ENCODE data around the gene CCNC.

The CCNC gene

GRCh38 chr6:99547526-99547925 is 20.9 kb downstream of the CCNC start:
- Histone ChIP-seq H4K20me1 (ENCODE audit: insufficient read depth, low read length, poor library complexity, severe bottlenecking) (no peaks in the 10 kb centered on the region), H3K9ac (ENCODE audit: low read depth, low read length, poor library complexity, severe bottlenecking) (no peak overlapping the region), H3K9me2 (replicated peaks; ENCODE audit: low read depth, low read length) (no peaks in the 10 kb centered on the region), H3K4me3 (ENCODE audit: low read length, poor library complexity, severe bottlenecking) (no peak overlapping the region), H3K4me1 (ENCODE audit: insufficient read depth, low read length, poor library complexity, severe bottlenecking) (no peaks in the 10 kb centered on the region), H2AFZ (ENCODE audit: low read length) (no peak overlapping the region), H3K4me2 (ENCODE audit: low read depth, low read length, poor library complexity, severe bottlenecking) (no peak overlapping the region), H3K27me3 (ENCODE audit: insufficient read depth, low read length, poor library complexity, severe bottlenecking) (no peaks in the 10 kb centered on the region), H3F3A (ENCODE audit: low read depth) (no peaks in the 10 kb centered on the region), H3K9me3 (ENCODE audit: insufficient read depth, low read depth, low read length) (no peaks in the 10 kb centered on the region), H3K36me3 (ENCODE audit: insufficient read depth, low read length) (no peaks in the 10 kb centered on the region), H3K79me2 (ENCODE audit: insufficient read depth, low read length) (no peaks in the 10 kb centered on the region)
- no peak for TF ChIP-seq CTCF (conservative IDR thresholded peaks at IDR 0.05; ENCODE audit: low read length)
- no peak for TF ChIP-seq EZH2phosphoT487 (IDR thresholded peaks at IDR 0.05; ENCODE audit: borderline replicate concordance)

GRCh38 chr6:99545442-99545841 is 23.0 kb downstream of the CCNC start:
- no peaks in the 10 kb centered on the region for H3K9me2 ChIP-seq (replicated peaks; ENCODE audit: low read depth, low read length)
- H3K36me3 ChIP-seq (ENCODE audit: insufficient read depth, low read length), result no peaks in the 10 kb centered on the region
- TF ChIP-seq EZH2phosphoT487 (IDR thresholded peaks at IDR 0.05; ENCODE audit: borderline replicate concordance) (no peak), CTCF (conservative IDR thresholded peaks at IDR 0.05; ENCODE audit: low read length) (no peak)
- no peak overlapping the region for H3K4me2 ChIP-seq (ENCODE audit: low read depth, low read length, poor library complexity, severe bottlenecking)
- H2AFZ ChIP-seq (ENCODE audit: low read length), result no peak overlapping the region
- no peak overlapping the region for H3K9ac ChIP-seq (ENCODE audit: low read depth, low read length, poor library complexity, severe bottlenecking)
- H3K79me2 ChIP-seq (ENCODE audit: insufficient read depth, low read length), result no peaks in the 10 kb centered on the region
- H3K4me3 ChIP-seq (ENCODE audit: low read length, poor library complexity, severe bottlenecking), result no peak overlapping the region
- H3K27me3 ChIP-seq (ENCODE audit: insufficient read depth, low read length, poor library complexity, severe bottlenecking), result no peaks in the 10 kb centered on the region
- H3F3A ChIP-seq (ENCODE audit: low read depth), result no peaks in the 10 kb centered on the region
- no peaks in the 10 kb centered on the region for H4K20me1 ChIP-seq (ENCODE audit: insufficient read depth, low read length, poor library complexity, severe bottlenecking)
- H3K4me1 ChIP-seq (ENCODE audit: insufficient read depth, low read length, poor library complexity, severe bottlenecking), result no peaks in the 10 kb centered on the region
- H3K9me3 ChIP-seq (ENCODE audit: insufficient read depth, low read depth, low read length), result no peaks in the 10 kb centered on the region

- Histone ChIP-seq H3K4me1 (ENCODE audit: insufficient read depth, low read length, poor library complexity, severe bottlenecking) (no peaks in the 10 kb centered on the region), H2AFZ (ENCODE audit: low read length) (no peak overlapping the region), H3K9me3 (ENCODE audit: insufficient read depth, low read depth, low read length) (no peaks in the 10 kb centered on the region), H3K4me3 (ENCODE audit: low read length, poor library complexity, severe bottlenecking) (no peak overlapping the region), H3K9ac (ENCODE audit: low read depth, low read length, poor library complexity, severe bottlenecking) (no peak overlapping the region), H3K9me2 (replicated peaks; ENCODE audit: low read depth, low read length) (no peaks in the 10 kb centered on the region), H3K4me2 (ENCODE audit: low read depth, low read length, poor library complexity, severe bottlenecking) (no peak overlapping the region), H3F3A (ENCODE audit: low read depth) (no peaks in the 10 kb centered on the region), H3K36me3 (ENCODE audit: insufficient read depth, low read length) (no peaks in the 10 kb centered on the region), H3K79me2 (ENCODE audit: insufficient read depth, low read length) (no peaks in the 10 kb centered on the region), H3K27me3 (ENCODE audit: insufficient read depth, low read length, poor library complexity, severe bottlenecking) (no peaks in the 10 kb centered on the region), H4K20me1 (ENCODE audit: insufficient read depth, low read length, poor library complexity, severe bottlenecking) (no peaks in the 10 kb centered on the region)
- TF ChIP-seq CTCF (conservative IDR thresholded peaks at IDR 0.05; ENCODE audit: low read length), result no peak
- no peak for TF ChIP-seq EZH2phosphoT487 (IDR thresholded peaks at IDR 0.05; ENCODE audit: borderline replicate concordance)
Observed at GRCh38 chr6:99543968-99544367, 24.5 kb downstream of the CCNC start.

All from Loucy (cell line).